Vagina (tissue), 2 donors: ENCODE data around the gene ZBTB7C.

ENCODE experiments used
- CTCF ChIP-seq, 3 experiments: fragments of 450-650 bp in 2 of 3; fragments of 200-600 bp in 1 of 3; sonication (generic) in 1 of 3; IDR thresholded peaks; one replicate each; pipeline ENCODE4 v1.5.1; 2017 to 2019; ENCODE audit warnings: antibody characterized with exemption in 3 of 3, mild to moderate bottlenecking in 2 of 3, moderate library complexity in 2 of 3
- POLR2A ChIP-seq, 2 donors: fragments of 450-650 bp; IDR thresholded peaks; one replicate each; pipeline ENCODE4 v1.6.1; 2017; ENCODE audit warnings: antibody characterized with exemption in 2 of 2, mild to moderate bottlenecking in 2 of 2, moderate library complexity in 2 of 2

- TF ChIP-seq CTCF (IDR thresholded peaks at IDR 0.05) (no peak), POLR2A (IDR thresholded peaks at IDR 0.05) (no peak)
Measured at GRCh38 chr18:48270929-48271328, 138.3 kb downstream of the ZBTB7C start.
